GM08714 (cell line): Measurements from ENCODE around the gene SNRNP35.
"Not testable (repeated sequence)": the region's sequence is repeated elsewhere in the genome, so short reads cannot be mapped to it uniquely, and the experiment has no call there.

Source experiments
- H3K4me3 ChIP-seq: fragments of 200-500 bp; sonication (Bioruptor generic); 2 replicates; pipeline ENCODE4 v1.5.1; 2014; ENCODE audit warnings: mild to moderate bottlenecking, low read length, inconsistent platforms
- ZNF274 ChIP-seq: IDR thresholded peaks from 2 replicates; pipeline ENCODE4 v1.6.1; 2012; ENCODE audit warnings: mild to moderate bottlenecking, low read depth, low read length

The SNRNP35 gene

GRCh38 chr12:123441523-123442164 is 16.3 kb upstream of the SNRNP35 start:
- no peak for TF ChIP-seq ZNF274
- no peak overlapping the region; the same call in 1 of the 2 replicates for H3K4me3 ChIP-seq

- no peak overlapping the region for H3K4me3 ChIP-seq
- TF ChIP-seq ZNF274: no peak
These were observed 15.2 kb upstream of the SNRNP35 start for GRCh38 chr12:123442774-123443173.

DNA sequence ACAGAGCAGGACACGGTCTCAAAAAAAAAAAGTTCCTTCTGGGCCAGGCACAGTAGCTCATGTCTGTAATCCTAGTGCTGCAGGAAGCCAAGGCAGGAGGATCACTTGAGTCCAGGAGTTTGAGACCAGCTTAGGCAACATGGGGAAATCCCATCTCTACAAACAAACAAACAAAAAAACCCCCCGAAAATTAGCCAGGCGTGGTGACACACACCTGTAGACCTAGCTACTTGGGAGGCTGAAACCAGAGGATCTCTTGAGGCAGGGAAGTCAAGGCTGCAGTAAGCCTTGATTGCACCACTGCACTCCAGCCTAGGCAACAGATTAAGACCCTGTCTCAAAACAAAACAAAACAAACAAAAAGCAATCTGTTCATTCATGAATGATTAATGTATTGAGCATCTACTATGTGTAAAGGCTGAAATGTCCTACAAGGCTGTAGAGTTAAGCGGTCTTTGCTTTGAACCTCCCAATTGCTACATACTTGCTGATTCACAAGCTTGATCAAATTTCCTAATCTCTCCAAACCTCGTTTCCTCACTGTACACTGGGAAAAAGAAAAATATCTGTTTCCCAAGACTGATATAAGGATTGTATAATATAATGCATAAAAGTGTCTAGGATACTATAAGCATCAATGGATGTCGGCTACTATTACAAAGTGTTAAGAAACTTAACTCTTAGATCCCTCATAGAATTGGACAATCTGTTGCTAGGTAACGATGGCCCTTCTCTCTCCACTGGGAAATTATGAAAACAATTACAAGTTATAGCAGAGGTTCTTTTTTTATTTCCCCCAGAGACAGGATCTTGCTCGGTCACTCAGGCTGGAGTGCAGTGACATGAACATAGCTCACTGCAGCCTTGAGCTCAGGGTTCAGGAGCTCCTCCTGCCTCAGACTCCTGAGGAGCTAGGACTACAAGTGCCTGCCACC is 13.6 kb upstream of the SNRNP35 start:
- H3K4me3 ChIP-seq: no peak overlapping the region
- TF ChIP-seq ZNF274: no peak

GRCh38 chr12:123445388-123446332 is 12.3 kb upstream of the SNRNP35 start:
- no peak for TF ChIP-seq ZNF274
- no peak overlapping the region for H3K4me3 ChIP-seq

- no peak overlapping the region for H3K4me3 ChIP-seq
- no peak for TF ChIP-seq ZNF274
These were observed 11.6 kb upstream of the SNRNP35 start for GRCh38 chr12:123446333-123446713.

DNA sequence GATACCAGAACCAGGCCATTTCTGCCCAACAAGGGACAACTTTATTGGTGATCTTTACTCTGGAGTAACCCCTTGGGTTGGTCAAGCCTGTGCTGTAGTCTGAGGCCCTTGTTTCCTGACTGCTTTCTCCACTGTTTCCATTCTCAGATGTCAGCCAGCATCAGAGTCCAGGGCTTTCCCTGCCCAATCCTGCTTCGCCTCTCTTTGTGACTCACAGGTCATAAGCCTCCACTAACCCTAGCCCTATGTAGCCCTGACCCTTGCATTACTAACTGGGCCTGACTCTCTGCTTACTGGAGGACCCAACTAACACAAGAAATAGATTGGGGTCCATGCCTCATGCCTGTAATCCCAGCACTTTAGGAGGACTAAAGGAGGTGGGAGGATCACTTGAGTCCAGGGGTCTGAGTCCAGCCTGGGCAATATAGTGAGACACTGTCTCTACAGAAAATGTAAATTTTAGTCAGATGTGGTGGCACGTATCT is 8.6 kb upstream of the SNRNP35 start:
- H3K4me3 ChIP-seq: no peak overlapping the region
- no peak for TF ChIP-seq ZNF274

- no peak overlapping the region for H3K4me3 ChIP-seq
- TF ChIP-seq ZNF274: no peak
These were observed 8.1 kb upstream of the SNRNP35 start for GRCh38 chr12:123449856-123450255.

DNA sequence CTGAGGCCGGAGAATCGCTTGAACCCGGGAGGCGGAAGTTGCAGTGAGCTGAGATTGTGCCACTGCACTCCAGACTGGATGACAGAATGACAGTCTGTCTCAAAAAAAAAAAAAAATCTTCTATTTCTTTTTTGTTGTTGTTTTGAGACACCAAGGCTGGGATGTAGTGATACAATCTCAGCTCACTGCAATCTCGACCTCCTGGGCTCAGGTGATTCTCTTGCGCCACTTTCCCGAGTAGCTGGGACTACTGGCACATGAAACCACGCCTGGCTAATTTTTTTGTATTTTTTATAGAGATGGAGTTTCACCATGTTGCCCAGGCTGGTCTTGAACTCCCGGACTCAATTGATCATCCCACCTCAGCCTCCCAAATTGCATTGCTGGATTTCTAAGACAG is 7.3 kb upstream of the SNRNP35 start:
- TF ChIP-seq ZNF274: no peak

GRCh38 chr12:123452276-123452550 is 5.7 kb upstream of the SNRNP35 start:
- not testable (repeated sequence) for H3K4me3 ChIP-seq

More for the DNA sequence above, 7.3 kb upstream of the SNRNP35 start:
- H3K4me3 ChIP-seq: no peak overlapping the region

DNA sequence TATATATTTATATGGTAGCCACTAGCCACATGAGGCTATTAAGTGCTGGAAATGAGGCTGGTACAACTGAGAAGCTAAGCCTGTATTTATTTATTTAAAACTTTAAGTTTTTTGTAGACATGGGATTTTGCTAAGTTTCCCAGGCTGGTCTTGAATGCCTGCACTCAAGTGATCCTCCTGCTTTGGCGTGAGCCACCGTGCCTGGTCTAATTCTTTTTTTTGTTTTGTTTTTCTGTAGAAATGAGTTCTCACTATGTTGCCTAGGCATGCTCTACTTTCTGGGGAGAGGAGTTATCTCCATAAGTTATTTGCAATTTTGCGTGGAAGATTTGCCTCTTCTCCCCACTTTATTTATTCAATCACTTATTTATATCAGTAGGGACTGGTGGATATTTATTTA is 4.8 kb upstream of the SNRNP35 start:
- no peak for TF ChIP-seq ZNF274

GRCh38 chr12:123463174-123463573 is 5.2 kb downstream of the SNRNP35 start:
- H3K4me3 ChIP-seq: not testable (repeated sequence)

More for the DNA sequence above, 4.8 kb upstream of the SNRNP35 start:
- no peak overlapping the region for H3K4me3 ChIP-seq

DNA sequence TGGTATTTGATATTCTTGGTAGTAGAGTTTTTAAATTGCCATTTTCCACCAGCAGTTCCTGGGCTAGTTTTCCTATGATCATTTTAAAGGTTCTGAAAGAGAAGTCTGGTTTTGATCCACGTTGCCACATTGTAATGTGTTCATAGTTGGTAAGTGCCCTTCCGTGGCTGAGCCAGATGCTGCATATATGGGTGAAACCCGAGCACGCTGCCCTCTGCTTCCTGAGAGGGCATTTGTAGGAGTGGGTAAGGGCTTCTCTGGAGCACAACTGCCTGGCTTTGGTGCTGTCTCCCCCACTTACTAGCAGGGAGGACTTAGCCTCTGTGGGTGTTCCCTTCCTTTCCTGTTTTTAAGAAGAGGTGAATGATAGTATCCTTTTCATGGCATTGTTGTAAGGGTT is 7.1 kb downstream of the SNRNP35 start:
- no peak overlapping the region for H3K4me3 ChIP-seq
- no peak for TF ChIP-seq ZNF274

- no peak for TF ChIP-seq ZNF274
- no peak overlapping the region for H3K4me3 ChIP-seq
These were observed 10.8 kb downstream of the SNRNP35 start for GRCh38 chr12:123468786-123469185.

DNA sequence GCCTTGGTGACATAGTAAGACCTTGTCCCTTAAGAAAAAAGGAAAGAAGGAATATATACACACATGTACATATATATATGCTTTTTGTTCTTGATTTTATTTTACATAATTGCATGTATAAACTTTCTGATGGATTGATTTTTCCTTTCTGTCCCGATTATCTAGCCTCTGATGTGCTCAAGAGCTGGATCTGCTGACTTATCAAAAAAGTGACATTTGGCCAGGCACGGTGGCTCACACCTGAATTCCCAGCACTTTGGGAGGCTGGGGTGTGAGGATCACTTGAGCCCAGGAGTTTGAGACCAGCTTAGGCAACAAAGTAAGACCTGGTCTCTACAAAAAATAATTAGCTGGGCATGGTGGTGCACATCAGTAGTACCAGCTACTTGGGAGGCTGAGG is 12.0 kb downstream of the SNRNP35 start:
- H3K4me3 ChIP-seq: no peak overlapping the region

More for the DNA sequence above, 12.0 kb downstream of the SNRNP35 start:
- no peak for TF ChIP-seq ZNF274
